Measurements from ENCODE around the gene CEP112.
A peak's percentile ranks its signal among the peaks of the same experiment; 100 is the strongest.

The CEP112 gene

DNA sequence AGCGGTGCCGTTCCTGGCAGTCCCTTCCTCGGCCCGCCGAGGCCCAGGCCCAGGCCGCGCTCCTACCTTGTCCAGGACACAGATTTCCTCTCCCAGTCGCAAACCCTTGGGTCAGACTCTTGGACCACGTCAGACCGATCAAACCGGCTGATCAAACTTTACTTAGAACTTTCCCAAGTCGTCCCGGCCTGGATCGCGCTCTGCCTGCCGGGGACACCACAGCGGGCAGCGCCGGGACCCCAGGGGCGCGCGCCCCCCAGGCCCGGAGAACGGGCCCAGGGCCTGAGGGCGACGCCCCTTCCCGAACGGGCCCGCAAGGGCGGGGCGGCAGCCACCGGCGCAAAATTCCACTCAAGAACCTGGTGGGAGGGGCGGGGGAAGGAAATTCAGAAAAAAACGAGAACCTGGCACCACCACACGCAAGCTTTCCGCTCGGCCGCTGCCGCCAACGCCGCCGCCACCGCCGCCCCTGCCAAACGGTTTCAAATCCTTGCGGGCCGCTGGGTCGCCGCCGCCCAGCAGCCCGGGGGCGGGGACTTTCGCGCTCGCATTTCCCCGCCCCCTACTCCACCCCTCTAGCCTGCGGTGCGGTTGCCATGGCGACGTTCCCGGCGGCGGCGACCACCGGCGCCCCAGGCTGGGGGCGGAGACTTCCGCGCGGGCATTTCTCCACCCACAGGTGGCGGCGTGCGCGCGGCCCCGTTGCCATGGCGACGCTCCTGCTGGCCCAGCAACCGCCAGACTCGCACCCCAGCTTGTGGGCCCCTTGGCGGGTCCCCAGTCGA, at the start of gene CEP112:
Gene CEP112, minus strand, starts transcription at position 541 of the 785 bp plus-strand sequence.
- Histone ChIP-seq H3K27me3 (replicated peaks; ENCODE audit: control insufficient read depth, insufficient read depth, low read length) (no peaks in the 10 kb centered on the region), H3K9ac (ENCODE audit: low read length) (peak within 1 kb of the TSS; percentile 89), H3K9me3 (ENCODE audit: control insufficient read depth, low read length) (no peaks in the 10 kb centered on the region), H3K4me1 (ENCODE audit: control insufficient read depth, insufficient read depth, low read length) (peaks cover 14% of the 10 kb centered on the region), H3K4me3 (ENCODE audit: low read length) (peak within 1 kb of the TSS; percentile 86), H3K36me3 (ENCODE audit: control insufficient read depth, insufficient read depth, low read length, severe bottlenecking) (no peaks in the 10 kb centered on the region)
- DNase-seq (ENCODE audit: low read depth) = peak; percentile 84

DNA sequence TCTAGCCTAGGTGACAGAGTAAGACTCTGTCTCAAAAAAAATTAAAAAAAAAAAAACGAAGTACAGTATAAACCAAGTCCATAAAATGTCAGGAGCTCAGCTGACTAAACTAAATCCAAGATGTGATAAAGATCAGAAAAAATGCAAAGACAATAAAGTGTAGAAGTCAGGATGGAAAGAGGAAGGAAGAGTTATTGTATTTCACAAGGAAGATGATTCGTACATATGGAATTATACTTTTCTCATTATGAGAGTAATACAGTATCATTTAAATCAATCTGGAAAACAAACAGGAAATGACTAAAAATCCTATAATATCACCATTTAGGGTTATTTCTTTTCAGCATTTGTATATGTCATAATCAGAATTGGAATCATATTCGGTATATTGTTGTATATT, 48.7 kb upstream of the CEP112 start:
- peak; percentile 53 for DNase-seq (ENCODE audit: low read depth)
- H3K9ac ChIP-seq (ENCODE audit: low read length) = no peak overlapping the region
- no peaks in the 10 kb centered on the region for H3K4me1 ChIP-seq (ENCODE audit: control insufficient read depth, insufficient read depth, low read length)
- no peak overlapping the region for H3K4me3 ChIP-seq (ENCODE audit: low read length)
- no peaks in the 10 kb centered on the region for H3K9me3 ChIP-seq (ENCODE audit: control insufficient read depth, low read length)
- H3K36me3 ChIP-seq (ENCODE audit: control insufficient read depth, insufficient read depth, low read length, severe bottlenecking) = no peaks in the 10 kb centered on the region
- H3K27me3 ChIP-seq (replicated peaks; ENCODE audit: control insufficient read depth, insufficient read depth, low read length) = no peaks in the 10 kb centered on the region

DNA sequence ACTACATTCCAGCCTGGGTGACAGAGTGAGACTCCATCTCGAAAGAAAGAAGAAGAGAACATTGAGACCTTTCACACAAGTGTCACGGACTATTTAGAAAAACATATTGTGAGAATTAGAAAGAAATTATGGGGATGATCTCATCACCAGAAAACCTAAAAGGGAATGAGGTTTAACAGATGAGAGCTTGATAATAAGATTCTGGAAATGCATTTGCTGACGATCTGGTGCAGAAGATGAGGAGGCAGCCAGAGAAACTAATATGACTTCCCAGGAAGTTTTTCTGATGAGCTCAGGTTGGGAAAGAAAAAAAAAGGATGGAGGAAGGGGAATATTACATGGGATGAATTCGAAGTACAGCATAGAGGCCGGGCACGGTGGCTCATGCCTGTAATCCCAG, 48.1 kb upstream of the CEP112 start:
- DNase-seq (ENCODE audit: low read depth) = no peak
- H3K9ac ChIP-seq (ENCODE audit: low read length) = no peak overlapping the region

GRCh38 chr17:66235377-66235994, 43.6 kb upstream of the CEP112 start:
- DNase-seq (ENCODE audit: low read depth) = no peak
- H3K9ac ChIP-seq (ENCODE audit: low read length) = no peak overlapping the region
- peaks cover 10% of the 10 kb centered on the region for H3K4me1 ChIP-seq (ENCODE audit: control insufficient read depth, insufficient read depth, low read length)
- no peaks in the 10 kb centered on the region for H3K27me3 ChIP-seq (replicated peaks; ENCODE audit: control insufficient read depth, insufficient read depth, low read length)
- no peaks in the 10 kb centered on the region for H3K9me3 ChIP-seq (ENCODE audit: control insufficient read depth, low read length)
- no peaks in the 10 kb centered on the region for H3K36me3 ChIP-seq (ENCODE audit: control insufficient read depth, insufficient read depth, low read length, severe bottlenecking)
- H3K4me3 ChIP-seq (ENCODE audit: low read length) = no peak overlapping the region

More for the DNA sequence above, 48.1 kb upstream of the CEP112 start:
- Histone ChIP-seq H3K36me3 (ENCODE audit: control insufficient read depth, insufficient read depth, low read length, severe bottlenecking) (no peaks in the 10 kb centered on the region), H3K9me3 (ENCODE audit: control insufficient read depth, low read length) (no peaks in the 10 kb centered on the region), H3K4me3 (ENCODE audit: low read length) (no peak overlapping the region), H3K4me1 (ENCODE audit: control insufficient read depth, insufficient read depth, low read length) (no peaks in the 10 kb centered on the region), H3K27me3 (replicated peaks; ENCODE audit: control insufficient read depth, insufficient read depth, low read length) (no peaks in the 10 kb centered on the region)

- Histone ChIP-seq H3K36me3 (ENCODE audit: control insufficient read depth, insufficient read depth, low read length, severe bottlenecking) (no peaks in the 10 kb centered on the region), H3K9ac (ENCODE audit: low read length) (no peak overlapping the region), H3K27me3 (replicated peaks; ENCODE audit: control insufficient read depth, insufficient read depth, low read length) (no peaks in the 10 kb centered on the region), H3K4me3 (ENCODE audit: low read length) (no peak overlapping the region), H3K4me1 (ENCODE audit: control insufficient read depth, insufficient read depth, low read length) (peaks cover 15% of the 10 kb centered on the region), H3K9me3 (ENCODE audit: control insufficient read depth, low read length) (no peaks in the 10 kb centered on the region)
- no peak for DNase-seq (ENCODE audit: low read depth)
These were observed 42.7 kb upstream of the CEP112 start for GRCh38 chr17:66234611-66235010.

DNA sequence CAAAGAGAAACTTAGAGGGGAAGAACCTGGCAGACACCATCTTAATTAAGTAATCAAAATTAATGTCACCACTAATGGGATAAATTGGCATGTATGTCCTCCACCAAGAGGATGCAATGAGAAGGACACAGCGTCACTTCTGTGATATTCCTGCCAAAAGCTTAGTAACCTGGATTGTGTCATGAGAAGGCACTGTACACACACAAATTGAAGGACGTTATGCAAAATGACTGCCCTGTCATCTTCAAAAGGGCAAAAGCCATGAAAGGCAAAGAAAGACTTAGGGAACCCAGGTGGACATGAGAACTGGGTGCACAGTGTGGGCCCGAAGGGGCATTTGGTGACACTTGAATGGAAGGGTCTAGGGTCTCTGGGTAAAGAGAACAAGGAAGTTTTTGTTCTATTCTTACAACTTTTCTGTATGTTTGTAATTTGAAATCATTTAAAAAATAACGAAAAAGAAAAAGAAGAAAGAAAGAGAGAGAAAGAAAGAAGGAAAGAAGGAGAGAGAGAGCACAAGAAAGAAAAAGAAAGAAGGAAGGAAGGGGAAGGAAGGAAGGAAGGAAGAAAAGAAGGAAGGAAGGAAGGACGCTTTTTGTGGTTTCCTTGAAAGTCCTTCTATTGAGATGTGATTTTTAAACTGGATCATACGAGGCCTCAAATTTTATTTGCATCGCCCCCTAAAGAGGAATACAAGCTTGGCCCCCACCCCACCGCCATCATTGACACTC, 41.3 kb upstream of the CEP112 start:
- Histone ChIP-seq H3K4me3 (ENCODE audit: low read length) (no peak overlapping the region), H3K9me3 (ENCODE audit: control insufficient read depth, low read length) (no peaks in the 10 kb centered on the region), H3K36me3 (ENCODE audit: control insufficient read depth, insufficient read depth, low read length, severe bottlenecking) (no peaks in the 10 kb centered on the region), H3K9ac (ENCODE audit: low read length) (no peak overlapping the region), H3K4me1 (ENCODE audit: control insufficient read depth, insufficient read depth, low read length) (peaks cover 15% of the 10 kb centered on the region), H3K27me3 (replicated peaks; ENCODE audit: control insufficient read depth, insufficient read depth, low read length) (no peaks in the 10 kb centered on the region)
- no peak for DNase-seq (ENCODE audit: low read depth)

DNA sequence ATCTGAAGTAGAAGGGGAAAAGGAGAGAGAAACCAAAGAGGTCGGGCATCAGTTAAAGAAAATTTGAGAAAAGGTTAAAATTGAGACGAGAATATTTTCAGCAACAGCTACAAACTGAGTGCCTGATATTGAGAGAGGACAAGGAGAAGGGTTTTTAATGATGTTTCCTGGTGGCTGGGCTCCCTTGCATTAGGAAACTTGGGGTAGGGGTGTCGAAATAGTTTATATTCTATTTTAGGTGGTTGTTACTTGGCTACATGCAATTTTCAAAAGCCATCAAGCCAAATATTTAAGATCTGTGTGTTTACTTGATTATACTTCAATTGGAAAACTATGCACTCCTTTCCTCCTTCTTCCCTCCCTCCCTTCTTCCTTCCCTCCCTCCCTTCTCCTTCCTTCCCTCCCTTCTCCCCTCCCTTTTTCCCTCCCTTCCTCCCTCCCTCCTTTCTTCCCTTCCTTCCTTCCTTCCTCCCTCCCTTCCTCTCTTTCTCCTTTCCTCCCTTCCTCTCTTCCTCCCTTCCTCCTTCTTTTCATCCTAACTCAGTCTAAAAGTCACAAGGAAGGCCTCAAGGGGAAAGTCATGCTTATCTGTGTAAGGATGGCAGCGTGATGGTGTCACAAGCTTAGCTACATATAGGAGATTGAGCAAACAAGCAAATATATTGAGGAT, 39.1 kb upstream of the CEP112 start:
- Histone ChIP-seq H3K9ac (ENCODE audit: low read length) (no peak overlapping the region), H3K27me3 (replicated peaks; ENCODE audit: control insufficient read depth, insufficient read depth, low read length) (no peaks in the 10 kb centered on the region), H3K36me3 (ENCODE audit: control insufficient read depth, insufficient read depth, low read length, severe bottlenecking) (no peaks in the 10 kb centered on the region), H3K4me3 (ENCODE audit: low read length) (peak overlapping the region; percentile 11), H3K4me1 (ENCODE audit: control insufficient read depth, insufficient read depth, low read length) (peaks cover 15% of the 10 kb centered on the region), H3K9me3 (ENCODE audit: control insufficient read depth, low read length) (no peaks in the 10 kb centered on the region)
- peak; percentile 47 for DNase-seq (ENCODE audit: low read depth)

DNA sequence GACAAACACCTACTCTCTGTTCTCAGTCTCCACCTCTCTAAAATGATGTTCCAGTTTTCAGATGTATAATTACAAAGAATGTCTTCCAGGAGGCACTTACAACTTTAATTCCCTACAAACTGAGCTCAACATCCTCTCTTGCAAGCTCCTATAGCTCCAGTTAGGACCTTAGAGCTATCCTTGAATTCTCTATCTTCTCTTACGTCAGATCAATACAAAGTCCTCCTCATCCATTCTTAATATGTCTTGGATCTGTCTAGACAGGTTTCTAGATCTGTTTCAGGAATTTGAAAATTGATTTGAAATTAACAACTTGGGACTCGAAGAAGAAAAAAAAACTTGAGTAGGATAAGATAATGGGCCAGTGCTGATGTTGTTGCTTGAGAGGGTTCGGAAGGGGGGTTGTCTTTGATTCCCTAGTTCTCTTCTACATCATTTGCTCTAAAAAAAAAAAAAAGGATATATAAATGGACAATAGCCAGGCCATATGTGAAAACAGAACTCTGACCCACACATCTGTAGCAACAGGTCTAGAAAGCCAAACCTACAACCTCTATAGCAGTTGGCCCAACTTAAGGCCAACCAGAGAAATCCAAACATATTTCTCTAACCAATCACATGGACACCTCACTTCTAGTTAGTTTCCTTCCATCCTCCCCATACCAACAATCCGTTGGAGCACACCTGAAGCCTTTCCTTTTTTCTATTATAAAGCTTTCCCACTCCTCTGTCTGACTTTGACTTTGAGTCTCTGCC, 38.0 kb upstream of the CEP112 start:
- DNase-seq (ENCODE audit: low read depth) = no peak
- peaks cover 15% of the 10 kb centered on the region for H3K4me1 ChIP-seq (ENCODE audit: control insufficient read depth, insufficient read depth, low read length)
- no peak overlapping the region for H3K4me3 ChIP-seq (ENCODE audit: low read length)
- H3K27me3 ChIP-seq (replicated peaks; ENCODE audit: control insufficient read depth, insufficient read depth, low read length) = no peaks in the 10 kb centered on the region
- no peaks in the 10 kb centered on the region for H3K9me3 ChIP-seq (ENCODE audit: control insufficient read depth, low read length)
- H3K9ac ChIP-seq (ENCODE audit: low read length) = no peak overlapping the region
- no peaks in the 10 kb centered on the region for H3K36me3 ChIP-seq (ENCODE audit: control insufficient read depth, insufficient read depth, low read length, severe bottlenecking)

DNA sequence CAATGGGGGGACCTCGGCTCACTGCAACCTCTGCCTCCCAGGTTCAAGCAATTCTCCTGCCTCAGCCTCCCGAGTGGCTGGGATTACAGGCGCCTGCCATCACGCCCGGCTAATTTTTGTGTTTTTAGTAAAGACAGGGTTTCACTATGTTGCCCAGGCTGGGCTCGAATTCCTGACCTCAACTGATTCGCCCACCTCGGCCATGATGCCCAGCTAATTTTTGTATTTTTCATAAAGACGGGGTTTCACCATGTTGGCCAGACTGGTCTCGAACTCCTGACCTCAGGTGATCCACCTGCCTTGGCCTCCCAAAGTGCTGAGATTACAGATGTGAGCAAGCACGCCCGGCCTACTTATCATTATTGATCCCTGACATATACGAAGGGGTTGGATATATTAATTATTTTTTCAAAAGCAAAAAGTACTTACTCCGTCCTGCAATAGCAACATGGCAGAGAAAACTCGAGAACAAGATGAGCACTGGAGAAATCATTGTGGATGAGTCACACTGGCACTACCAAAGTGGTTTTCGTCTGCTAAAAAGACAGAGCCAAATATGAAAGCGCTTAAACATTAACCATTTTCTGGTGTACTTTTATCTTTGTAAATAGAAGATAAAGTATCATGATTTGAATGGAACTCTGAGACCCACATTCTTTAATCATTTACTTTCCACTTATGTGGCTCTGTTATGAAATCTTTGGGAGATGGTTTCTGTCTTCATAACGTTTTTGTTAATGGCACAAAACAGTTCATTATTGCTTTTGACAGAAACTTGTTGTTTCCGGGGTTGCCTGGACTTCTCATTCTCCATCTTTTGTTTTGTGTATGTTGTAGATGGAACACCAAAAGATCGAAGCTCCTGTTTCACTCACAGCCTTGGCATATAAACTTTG, 37.2 kb upstream of the CEP112 start, which contains the start of gene APOH:
Gene APOH, minus strand, starts transcription at position 529 of the 896 bp plus-strand sequence. Its CDS starts 36 bp downstream, at position 493.
- H3K9ac ChIP-seq (ENCODE audit: low read length) = no peak within 1 kb of the TSS
- no peaks in the 10 kb centered on the region for H3K36me3 ChIP-seq (ENCODE audit: control insufficient read depth, insufficient read depth, low read length, severe bottlenecking)
- no peak within 1 kb of the TSS for H3K4me3 ChIP-seq (ENCODE audit: low read length)
- H3K9me3 ChIP-seq (ENCODE audit: control insufficient read depth, low read length) = no peaks in the 10 kb centered on the region
- no peaks in the 10 kb centered on the region for H3K27me3 ChIP-seq (replicated peaks; ENCODE audit: control insufficient read depth, insufficient read depth, low read length)
- peaks cover 15% of the 10 kb centered on the region for H3K4me1 ChIP-seq (ENCODE audit: control insufficient read depth, insufficient read depth, low read length)
- no peak for DNase-seq (ENCODE audit: low read depth)

Data from adipocyte (in vitro differentiated cells).